Lung (tissue), 12 donors: Measurements from ENCODE around the gene IGLL5. TPM values are rescaled to one million over a fixed set of nuclear protein-coding genes. Genes with fewer than 3 reads are reported as not detected.

Source experiments
- ATAC-seq: fragments of 200-7000 bp; cut with Tn5 transposase; one replicate; pipeline ENCODE4 v1.9.1; 2020; ENCODE audit warnings: moderate number of reproducible peaks; ENCODE audit not compliant: insufficient read depth, low FRiP score
- DNase-seq, 3 donors: peaks; one replicate each; pipeline ENCODE4 v3.0.0-alpha.2; 2013 to 2017
- H3K27ac ChIP-seq, 2 donors: one replicate each; pipeline ENCODE4 v1.5.1; 2013; ENCODE audit warnings: mild to moderate bottlenecking in 2 of 2, moderate library complexity in 2 of 2, control low read depth in 1 of 2, inconsistent platforms in 1 of 2, low read depth in 1 of 2, low read length in 1 of 2
- H3K27me3 ChIP-seq, 3 donors: one replicate each; pipeline ENCODE4 v1.5.1; 2013; ENCODE audit warnings: low read length in 2 of 3; ENCODE audit not compliant: control insufficient read depth in 3 of 3, insufficient read depth in 3 of 3
- H3K36me3 ChIP-seq, 4 donors: one replicate each; pipeline ENCODE4 v1.5.1; 2013; ENCODE audit warnings: low read length in 4 of 4, mild to moderate bottlenecking in 1 of 4, moderate library complexity in 1 of 4; ENCODE audit not compliant: control insufficient read depth in 4 of 4, insufficient read depth in 4 of 4
- H3K4me1 ChIP-seq, 5 donors: one replicate each; pipeline ENCODE4 v1.5.1; 2013; ENCODE audit warnings: low read length in 5 of 5, mild to moderate bottlenecking in 2 of 5, moderate library complexity in 1 of 5; ENCODE audit not compliant: control insufficient read depth in 5 of 5, insufficient read depth in 5 of 5
- H3K4me3 ChIP-seq: one replicate; pipeline ENCODE4 v1.5.1; 2013; ENCODE audit warnings: mild to moderate bottlenecking, control low read depth, moderate library complexity
- H3K9ac ChIP-seq, 2 donors: one replicate each; pipeline ENCODE4 v1.5.1; 2013; ENCODE audit warnings: low read length in 2 of 2, control low read depth in 1 of 2; ENCODE audit not compliant: insufficient read depth in 1 of 2
- H3K9me3 ChIP-seq, 4 donors: one replicate each; pipeline ENCODE4 v1.5.1; 2013; ENCODE audit warnings: low read length in 3 of 4, mild to moderate bottlenecking in 1 of 4, moderate library complexity in 1 of 4; ENCODE audit not compliant: control insufficient read depth in 4 of 4, insufficient read depth in 3 of 4
- WGBS, 2 donors: extraction: QIAGEN DNeasy Blood & Tissue Kit; methylation state at CpG; one replicate each; pipeline ENCODE4 v1.1.7; 2013; 5-methylcytosine and 5-hydroxymethylcytosine counted together
- polyA plus RNA-seq, 2 donors: library from polyadenylated mRNA; stranded (reverse); fragments of 200-250 nt; gene quantifications; one replicate each; pipeline ENCODE4 v1.2.1, GENCODE V29; 2013
- total RNA-seq, 2 donors: library from RNA; depleted of rRNA in 1 of 2; stranded (reverse); fragments of >200 nt in 1 of 2; gene quantifications; one replicate each; pipeline ENCODE4 v1.2.1, GENCODE V29; 2014 to 2021
- TF ChIP-seq, protein P1 (sequence below): IDR thresholded peaks from 2 replicates; pipeline ENCODE4 v1.5.1; 2012; ENCODE audit warnings: mild to moderate bottlenecking; ENCODE audit errors: control extremely low read depth, extremely low read depth
- donor health status: control.
- donor health status: control.
- donor health status: Bipolar disorder and iron deficiency.
- donor health status: healthy.
- donor health status: DM: yes; HTN: yes; CAD: no.

The IGLL5 gene
- total and polyA plus RNA-seq, 4 donors: 5.4 to 21.5 (median 11.3) TPM

DNA sequence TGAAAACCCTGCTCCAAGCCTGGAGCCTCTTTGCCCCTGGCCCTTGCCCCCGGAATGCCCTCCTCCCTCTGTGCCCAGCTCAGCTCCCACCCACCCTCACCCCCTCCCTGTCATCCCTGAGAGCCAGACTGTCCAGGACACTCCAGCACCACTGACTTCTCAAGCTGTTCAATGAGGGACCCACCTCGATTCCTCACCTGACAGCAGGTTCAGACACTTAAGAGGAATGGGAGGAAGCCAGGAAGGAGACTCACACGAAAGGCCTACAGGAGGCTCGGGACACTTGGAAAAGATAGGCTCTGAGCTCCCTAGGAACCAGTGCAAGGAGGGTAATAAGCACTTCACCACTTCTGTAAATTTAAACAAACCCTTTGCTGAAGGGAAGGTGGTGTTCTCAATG is 35.8 kb downstream of the IGLL5 start:
- Histone ChIP-seq H3K36me3 (no peaks in the 10 kb centered on the region), H3K27ac (no peak overlapping the region), H3K9ac (no peak overlapping the region), H3K4me1 (peaks cover 0 to 6% (median 0%) of the 10 kb centered on the region in 5 donors), H3K4me3 (no peak overlapping the region), H3K27me3 (no peaks in the 10 kb centered on the region), H3K9me3 (no peaks in the 10 kb centered on the region)
- TF ChIP-seq, protein P1, sequence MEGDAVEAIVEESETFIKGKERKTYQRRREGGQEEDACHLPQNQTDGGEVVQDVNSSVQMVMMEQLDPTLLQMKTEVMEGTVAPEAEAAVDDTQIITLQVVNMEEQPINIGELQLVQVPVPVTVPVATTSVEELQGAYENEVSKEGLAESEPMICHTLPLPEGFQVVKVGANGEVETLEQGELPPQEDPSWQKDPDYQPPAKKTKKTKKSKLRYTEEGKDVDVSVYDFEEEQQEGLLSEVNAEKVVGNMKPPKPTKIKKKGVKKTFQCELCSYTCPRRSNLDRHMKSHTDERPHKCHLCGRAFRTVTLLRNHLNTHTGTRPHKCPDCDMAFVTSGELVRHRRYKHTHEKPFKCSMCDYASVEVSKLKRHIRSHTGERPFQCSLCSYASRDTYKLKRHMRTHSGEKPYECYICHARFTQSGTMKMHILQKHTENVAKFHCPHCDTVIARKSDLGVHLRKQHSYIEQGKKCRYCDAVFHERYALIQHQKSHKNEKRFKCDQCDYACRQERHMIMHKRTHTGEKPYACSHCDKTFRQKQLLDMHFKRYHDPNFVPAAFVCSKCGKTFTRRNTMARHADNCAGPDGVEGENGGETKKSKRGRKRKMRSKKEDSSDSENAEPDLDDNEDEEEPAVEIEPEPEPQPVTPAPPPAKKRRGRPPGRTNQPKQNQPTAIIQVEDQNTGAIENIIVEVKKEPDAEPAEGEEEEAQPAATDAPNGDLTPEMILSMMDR: no peak
- WGBS, 2 donors: 91 to 94% methylated on average over 4 of the region's 4 CpGs
- DNase-seq (no peak), ATAC-seq (no peak)

DNA sequence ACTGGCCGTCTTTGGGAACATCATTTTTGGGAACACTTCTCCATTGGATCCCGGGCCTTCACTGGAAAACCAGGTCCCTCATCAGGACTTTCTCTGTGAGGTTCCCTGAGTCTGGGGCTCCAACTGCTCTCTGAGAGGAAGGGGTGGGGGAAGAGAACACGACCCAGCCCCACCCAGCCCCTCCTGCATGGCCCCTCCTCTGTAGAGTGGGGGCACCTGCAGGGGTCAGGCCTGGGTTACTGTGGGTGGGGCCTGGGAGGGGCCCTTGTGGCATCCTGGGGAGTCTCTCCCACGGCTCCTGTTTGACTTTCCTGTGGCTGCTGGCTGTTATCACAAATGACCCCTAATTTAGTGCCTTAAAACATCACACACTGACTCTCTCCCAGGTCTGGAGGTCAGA is 36.3 kb downstream of the IGLL5 start:
- ATAC-seq (no peak), DNase-seq (no peak)
- WGBS, 2 donors: 61 to 65% methylated on average over 4 of the region's 4 CpGs
- H3K27me3 ChIP-seq: no peaks in the 10 kb centered on the region
- H3K9me3 ChIP-seq: no peaks in the 10 kb centered on the region
- H3K36me3 ChIP-seq: no peaks in the 10 kb centered on the region
- peaks cover 0 to 6% (median 0%) of the 10 kb centered on the region in 5 donors for H3K4me1 ChIP-seq
- TF ChIP-seq, protein P1: no peak
- no peak overlapping the region for H3K27ac ChIP-seq
- no peak overlapping the region for H3K9ac ChIP-seq
- H3K4me3 ChIP-seq: no peak overlapping the region

DNA sequence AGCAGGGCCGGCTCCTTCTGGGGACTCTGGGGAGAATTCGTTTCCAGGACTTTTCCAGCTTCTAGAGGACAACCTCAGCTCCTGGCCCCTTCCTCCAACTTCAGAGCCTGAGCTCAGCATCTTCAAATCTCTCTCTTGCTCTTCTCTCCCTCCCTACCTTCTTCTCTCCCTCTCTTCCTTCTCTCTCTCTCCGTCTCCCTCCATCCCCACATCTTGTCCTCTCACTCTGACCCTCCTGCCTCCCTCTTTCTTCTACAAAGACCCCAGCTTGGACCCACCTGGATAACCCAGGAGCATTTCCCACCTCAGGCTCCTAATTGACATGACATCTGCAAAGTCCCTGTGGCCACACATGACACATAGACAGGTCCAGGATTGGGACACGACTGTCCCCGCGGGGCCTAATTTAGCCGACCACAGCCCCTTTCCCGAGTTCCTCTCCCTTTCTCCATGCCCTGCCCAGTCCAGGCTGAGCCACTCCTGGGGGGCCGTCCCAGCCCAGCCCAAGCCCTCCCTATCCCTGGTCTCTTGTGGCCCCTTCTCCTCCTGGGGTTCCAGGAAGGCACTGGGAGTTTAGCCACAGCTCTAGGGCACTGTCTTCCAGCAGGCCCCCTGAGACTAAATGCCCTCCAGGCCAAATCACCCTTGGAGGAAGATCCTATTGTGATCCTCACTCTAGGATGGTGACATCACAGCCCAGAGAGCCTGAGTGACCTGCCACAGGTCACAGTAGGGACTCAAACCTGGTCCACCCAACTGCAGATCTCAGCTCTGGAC is 36.9 kb downstream of the IGLL5 start:
- H3K9ac ChIP-seq: no peak overlapping the region
- H3K27me3 ChIP-seq: no peaks in the 10 kb centered on the region
- no peak for ATAC-seq
- no peaks in the 10 kb centered on the region for H3K9me3 ChIP-seq
- no peaks in the 10 kb centered on the region for H3K36me3 ChIP-seq
- H3K4me1 ChIP-seq: peaks cover 0 to 6% (median 0%) of the 10 kb centered on the region in 5 donors
- DNase-seq: no peak
- 88 to 91% methylated on average over 9 of the region's 9 CpGs for whole genome bisulfite sequencing, 2 donors
- no peak overlapping the region for H3K27ac ChIP-seq
- TF ChIP-seq, protein P1: no peak
- H3K4me3 ChIP-seq: no peak overlapping the region
